GM19025 (cell line): ENCODE measurements around the gene FHAD1.
"Not testable (repeated sequence)": the region's sequence is repeated elsewhere in the genome, so short reads cannot be mapped to it uniquely, and the experiment has no call there.

Experiments used
- ATAC-seq: cut with Tn5 transposase; IDR thresholded peaks from one replicate; pipeline ENCODE4 v1.9.1; 2021; ENCODE audit warnings: mild to moderate bottlenecking, low read depth, moderate library complexity; ENCODE audit not compliant: unreplicated experiment

Gene FHAD1

GRCh38 chr1:15427280-15427666, 180.2 kb downstream of the FHAD1 start:
- no peak for ATAC-seq

DNA sequence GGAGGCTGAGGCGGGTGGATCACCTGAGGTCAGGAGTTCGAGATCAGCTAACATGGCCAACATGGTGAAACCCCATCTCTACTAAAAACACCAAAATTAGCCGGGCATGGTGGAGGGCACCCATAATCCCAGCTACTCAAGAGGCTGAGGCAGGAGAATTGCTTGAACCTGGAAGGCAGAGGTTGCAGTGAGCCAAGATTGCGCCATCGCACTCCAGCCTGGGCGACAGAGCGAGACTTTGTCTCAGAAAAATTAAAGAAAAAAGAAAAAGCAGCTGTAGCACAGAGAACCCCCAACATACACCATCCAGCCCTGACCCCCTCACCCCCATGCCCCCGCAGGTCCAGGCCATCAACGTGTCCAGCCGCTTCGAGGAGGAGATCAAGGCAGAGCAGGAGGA, 181.2 kb downstream of the FHAD1 start:
- not testable (repeated sequence) for ATAC-seq

DNA sequence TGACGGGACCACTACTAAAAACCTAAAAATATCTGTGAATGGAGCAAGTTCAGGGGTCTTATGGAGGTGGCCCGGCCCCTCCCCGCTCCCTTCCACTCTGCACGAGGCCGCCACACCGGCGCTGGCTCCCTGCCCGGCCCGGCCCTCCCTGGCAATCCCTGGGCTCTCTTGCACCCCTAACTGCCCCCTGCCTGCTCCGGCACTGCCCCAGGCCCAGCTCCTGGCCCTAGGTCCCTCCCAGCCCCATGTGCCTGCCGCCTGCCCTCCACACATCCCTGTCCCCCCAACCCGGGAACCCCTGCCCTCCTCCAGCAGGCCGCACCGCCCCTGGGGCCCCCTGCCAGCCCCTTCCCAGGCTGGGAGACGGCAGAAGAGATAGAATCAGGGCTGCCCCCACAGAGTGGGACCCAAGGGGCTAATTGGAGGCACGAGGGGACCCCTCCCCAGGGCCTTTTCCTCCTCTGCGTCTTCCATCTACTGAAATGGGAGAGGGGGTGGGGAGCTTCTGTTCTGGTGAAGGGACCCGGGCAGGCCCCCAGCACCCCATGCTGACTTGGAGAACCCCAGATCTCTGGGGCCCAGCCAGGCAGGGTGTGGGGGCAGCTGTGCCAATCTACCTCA, 181.9 kb downstream of the FHAD1 start:
- no peak for ATAC-seq

- ATAC-seq, result no peak
Measured at GRCh38 chr1:15429701-15430149, 182.7 kb downstream of the FHAD1 start.

- no peak for ATAC-seq
Measured at GRCh38 chr1:15430787-15431570, 184.0 kb downstream of the FHAD1 start.

DNA sequence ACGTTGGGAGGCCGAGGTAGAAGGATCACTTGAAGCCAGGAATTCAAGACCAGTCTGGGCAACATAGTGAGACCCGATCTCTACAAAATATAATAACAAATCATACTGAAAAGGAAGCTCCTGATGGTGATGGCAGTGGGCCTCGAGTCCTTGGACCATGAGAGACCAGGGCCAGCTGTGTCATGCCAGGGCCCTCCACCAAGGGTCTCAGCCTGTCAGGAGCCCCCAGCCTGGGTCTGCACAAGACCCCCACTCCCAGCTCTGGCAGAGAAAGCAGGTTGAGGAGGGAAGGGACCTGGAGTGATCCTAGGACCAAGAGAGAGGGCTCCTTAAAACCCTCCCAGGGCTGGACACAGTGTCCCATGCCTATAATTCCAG, 184.5 kb downstream of the FHAD1 start:
- ATAC-seq, result no peak

- no peak for ATAC-seq
Measured at GRCh38 chr1:15432324-15432723, 185.3 kb downstream of the FHAD1 start.

DNA sequence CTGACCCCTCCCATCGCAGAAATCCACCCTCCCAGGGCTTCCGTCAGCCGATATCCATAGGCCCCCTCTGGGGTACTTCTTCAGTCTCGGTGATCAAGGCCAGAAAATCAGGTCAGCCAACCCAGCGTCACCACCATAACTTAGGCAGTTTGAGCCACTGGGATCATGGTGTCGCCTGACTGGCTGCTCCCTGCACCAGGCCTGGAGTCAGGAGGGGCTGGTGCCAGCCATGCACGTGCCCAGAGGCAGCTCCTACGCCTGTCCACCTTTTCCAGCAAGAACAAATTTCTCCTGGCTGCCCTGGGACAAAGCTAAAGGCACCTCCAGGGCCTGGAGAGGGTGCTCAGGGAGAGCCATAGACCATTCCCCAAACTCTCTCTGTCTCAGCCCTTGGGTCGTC, 186.4 kb downstream of the FHAD1 start:
- no peak for ATAC-seq

DNA sequence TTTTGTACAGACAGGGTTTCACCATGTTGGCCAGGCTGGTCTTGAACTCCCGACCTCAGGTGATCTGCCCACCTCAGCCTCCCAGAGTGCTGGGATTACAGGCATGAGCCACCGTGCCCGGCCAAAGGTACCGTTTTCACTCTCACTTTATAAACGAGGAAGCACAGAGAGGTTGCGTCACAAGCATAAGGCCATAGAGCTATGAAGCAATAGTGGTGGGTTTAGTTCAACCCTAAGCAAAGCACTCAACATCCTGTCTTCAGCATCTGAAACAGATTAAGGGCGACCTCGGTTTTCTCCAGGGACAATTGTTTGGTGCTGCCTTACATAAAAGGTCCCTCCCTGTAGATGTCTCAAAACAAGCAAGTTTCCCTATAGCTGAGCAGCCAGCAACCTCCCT, 187.7 kb downstream of the FHAD1 start:
- ATAC-seq, result not testable (repeated sequence)

DNA sequence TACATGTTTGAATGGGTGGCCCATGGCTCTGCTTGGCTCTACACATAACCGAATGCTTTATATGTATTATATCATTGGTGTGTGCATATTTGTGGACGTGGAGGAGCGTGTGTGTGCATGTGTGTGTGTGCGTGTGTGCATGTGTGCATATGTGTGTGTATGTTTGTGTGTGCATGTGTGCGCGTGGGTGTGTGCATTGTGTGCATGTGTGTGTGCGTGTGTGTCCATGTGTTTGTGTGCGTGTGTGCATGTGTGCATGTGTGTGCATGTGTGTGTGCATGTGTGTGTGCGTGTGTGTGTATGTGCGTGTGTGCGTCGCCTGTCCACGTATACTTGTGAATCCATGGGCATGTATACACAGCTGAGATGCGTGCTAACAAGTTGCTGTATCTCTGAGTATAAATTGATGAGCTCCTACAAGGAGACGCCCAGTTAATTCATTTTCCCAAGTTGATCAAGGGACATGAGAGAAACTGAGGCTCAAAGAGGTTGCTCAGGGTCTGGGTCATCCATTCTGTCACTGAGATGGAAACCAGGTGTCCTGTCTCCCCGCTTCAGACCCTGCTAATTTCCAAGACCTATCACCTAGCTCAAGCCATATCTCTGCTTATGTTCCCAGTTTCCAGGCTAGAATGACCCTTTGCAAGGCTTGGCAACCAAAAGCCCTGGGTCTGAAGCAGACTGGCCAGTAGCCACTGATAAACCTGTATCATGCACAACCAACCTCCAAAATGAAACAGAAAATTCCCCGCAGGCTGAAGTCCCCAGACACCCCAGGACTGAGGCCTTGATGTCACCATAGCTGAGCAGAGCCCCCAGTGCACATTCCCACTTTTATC, 188.4 kb downstream of the FHAD1 start:
- no peak for ATAC-seq

DNA sequence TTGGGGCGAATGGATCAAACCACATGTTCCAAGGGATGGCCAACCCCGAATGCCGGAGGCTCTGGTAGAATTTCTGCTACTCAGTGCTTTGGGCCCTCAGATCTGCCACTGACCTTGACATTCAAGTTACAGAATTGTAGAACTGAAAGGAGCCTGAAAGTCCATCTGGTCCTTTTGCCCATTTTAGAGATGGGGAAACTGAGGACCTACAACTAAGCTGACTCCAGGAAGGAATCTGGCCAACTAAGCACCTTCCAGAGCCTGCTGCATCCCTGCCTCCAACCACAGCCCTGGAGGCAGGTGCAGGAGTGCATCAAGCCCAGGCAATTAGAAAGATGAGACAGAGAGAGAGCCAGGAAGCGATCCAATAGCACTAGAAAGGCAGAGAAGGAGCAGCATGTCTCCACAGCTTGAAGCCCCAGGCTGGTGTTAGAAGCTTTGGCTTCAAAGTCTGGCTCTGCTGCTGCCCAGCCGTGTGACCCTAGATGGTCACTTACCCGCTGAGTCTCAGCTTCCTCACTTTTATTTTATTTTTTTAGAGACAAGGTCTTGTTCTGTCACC, 189.9 kb downstream of the FHAD1 start:
- no peak for ATAC-seq

DNA sequence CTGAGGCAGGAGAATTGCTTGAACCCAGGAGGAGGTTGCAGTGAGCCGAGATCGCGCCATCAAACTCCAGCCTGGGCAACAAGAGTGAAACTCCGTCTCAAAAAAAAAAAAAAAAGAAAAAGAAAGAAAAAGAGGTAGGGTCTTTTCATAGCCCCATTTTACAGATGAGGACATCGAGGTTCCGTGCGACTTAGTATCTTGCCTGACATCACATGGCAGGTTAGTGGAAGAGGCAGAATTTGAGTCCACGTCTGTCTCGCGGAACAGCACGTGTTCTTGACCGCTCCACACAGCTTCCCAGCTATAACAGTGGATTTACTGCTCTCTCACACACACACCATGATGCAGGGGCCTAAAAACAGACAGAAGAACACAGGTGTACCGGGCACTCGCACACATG, 192.3 kb downstream of the FHAD1 start:
- no peak for ATAC-seq

GRCh38 chr1:15440357-15440756, 193.3 kb downstream of the FHAD1 start:
- ATAC-seq, result no peak

DNA sequence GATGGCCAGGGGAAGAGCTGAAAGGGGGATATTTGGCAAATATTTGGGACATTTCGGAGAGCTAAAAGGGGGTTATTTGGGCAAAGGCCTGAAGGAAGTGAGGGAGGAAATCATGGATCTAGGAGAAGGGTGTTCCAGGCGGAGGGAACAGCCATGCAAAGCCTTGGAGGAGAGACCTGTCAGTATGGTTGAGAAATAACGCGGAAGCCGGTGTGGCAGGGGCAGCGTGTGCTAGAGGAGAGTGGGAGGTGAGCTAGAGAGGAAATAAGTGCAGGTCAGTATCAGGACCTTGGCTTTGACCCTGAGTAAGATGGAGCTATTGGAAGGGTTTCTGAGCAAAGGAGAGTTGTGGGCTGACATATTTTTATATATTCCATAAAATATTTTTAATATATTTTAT, 194.2 kb downstream of the FHAD1 start:
- ATAC-seq, result no peak

DNA sequence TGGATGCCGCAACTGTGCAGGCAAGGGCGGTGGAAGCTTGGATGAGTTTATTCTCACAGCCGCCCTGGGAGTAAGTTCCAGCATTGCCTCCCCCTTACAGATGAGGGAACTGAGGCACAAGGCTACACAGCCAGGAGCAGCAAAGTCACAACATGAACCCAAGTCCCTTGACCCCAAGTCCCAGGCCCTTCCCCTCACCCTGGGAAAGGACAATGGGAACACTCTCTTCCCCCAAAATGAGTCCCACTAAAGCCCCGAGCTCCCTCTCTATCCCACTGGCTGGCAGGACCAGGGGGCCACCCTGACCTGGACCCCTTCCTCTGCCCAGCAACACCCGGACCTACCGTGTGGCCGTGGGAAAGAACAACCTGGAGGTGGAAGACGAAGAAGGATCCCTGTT, 195.1 kb downstream of the FHAD1 start:
- no peak for ATAC-seq

- no peak for ATAC-seq
Measured at GRCh38 chr1:15442759-15443158, 195.7 kb downstream of the FHAD1 start.

DNA sequence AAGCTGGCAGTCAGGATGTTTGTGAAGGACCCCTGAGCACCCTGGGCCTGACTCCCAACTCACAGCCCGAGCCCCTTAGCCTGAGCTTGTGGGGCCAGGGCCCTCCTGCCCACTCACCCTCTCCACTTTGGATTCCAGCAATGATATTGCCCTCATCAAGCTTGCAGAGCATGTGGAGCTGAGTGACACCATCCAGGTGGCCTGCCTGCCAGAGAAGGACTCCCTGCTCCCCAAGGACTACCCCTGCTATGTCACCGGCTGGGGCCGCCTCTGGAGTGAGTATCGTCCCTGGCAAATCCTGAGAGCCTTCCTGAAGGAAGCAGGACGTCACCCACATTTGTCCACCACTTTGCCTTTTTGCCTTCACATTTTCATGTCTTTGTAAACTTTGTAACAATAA, 196.3 kb downstream of the FHAD1 start:
- no peak for ATAC-seq

DNA sequence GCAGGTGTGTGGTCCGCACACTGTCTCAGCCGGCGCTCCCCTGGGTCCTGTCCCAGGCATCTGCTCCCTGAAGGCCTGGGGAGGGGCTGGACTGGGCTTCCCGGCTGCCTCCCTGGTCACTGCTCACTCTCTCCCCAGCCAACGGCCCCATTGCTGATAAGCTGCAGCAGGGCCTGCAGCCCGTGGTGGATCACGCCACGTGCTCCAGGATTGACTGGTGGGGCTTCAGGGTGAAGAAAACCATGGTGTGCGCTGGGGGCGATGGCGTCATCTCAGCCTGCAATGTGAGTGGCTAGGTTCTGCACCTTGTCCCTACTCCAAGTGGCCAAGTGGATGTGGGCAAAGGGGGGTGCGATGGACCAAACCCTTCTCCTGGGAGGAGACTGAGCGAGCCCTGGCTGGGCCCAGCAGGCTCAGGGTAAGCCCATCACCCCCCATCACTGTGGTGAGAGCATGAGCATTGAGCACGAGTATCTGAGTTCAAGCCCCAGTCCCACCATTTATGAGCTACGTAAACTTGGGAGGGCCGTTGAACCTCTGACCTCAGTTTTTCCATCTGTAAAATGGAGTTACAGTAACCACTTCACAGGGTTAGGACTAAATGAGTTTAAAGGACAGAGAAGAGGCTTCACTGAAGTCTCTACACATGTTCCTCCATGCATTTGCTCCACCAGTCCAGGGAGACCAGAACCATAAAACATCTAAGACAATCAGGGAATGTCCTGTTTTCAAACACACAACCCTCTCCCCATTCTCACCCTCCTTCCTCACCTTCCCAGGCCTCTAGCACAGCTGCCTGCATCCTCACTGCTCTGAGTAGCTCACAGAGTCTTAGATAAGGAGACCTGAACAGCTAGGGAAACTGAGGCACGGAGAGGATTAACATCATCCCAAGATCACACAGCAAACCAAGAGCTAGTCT, 197.7 kb downstream of the FHAD1 start:
- ATAC-seq, result no peak

- ATAC-seq, result no peak
Measured at GRCh38 chr1:15445390-15446122, 198.5 kb downstream of the FHAD1 start.
